Fibroblast of mammary gland (primary cell): ENCODE results near the gene CLCN2.
A peak's percentile ranks its signal among the peaks of the same experiment; 100 is the strongest.

Experiments used
- DNase-seq: peaks from one replicate; pipeline ENCODE4 v3.0.0-alpha.2; 2010; ENCODE audit warnings: low read depth
- H3K4me3 ChIP-seq: 2 replicates; pipeline ENCODE4 v1.5.1; 2011; ENCODE audit warnings: low read depth, mild to moderate bottlenecking, low read length, moderate library complexity; ENCODE audit not compliant: control insufficient read depth
- TF ChIP-seq, protein P1 (sequence below): conservative IDR thresholded peaks from 2 replicates; pipeline ENCODE4 v1.5.1; 2011; ENCODE audit warnings: low read depth, low read length, inconsistent platforms; ENCODE audit not compliant: control insufficient read depth, insufficient read depth

Gene CLCN2

DNA sequence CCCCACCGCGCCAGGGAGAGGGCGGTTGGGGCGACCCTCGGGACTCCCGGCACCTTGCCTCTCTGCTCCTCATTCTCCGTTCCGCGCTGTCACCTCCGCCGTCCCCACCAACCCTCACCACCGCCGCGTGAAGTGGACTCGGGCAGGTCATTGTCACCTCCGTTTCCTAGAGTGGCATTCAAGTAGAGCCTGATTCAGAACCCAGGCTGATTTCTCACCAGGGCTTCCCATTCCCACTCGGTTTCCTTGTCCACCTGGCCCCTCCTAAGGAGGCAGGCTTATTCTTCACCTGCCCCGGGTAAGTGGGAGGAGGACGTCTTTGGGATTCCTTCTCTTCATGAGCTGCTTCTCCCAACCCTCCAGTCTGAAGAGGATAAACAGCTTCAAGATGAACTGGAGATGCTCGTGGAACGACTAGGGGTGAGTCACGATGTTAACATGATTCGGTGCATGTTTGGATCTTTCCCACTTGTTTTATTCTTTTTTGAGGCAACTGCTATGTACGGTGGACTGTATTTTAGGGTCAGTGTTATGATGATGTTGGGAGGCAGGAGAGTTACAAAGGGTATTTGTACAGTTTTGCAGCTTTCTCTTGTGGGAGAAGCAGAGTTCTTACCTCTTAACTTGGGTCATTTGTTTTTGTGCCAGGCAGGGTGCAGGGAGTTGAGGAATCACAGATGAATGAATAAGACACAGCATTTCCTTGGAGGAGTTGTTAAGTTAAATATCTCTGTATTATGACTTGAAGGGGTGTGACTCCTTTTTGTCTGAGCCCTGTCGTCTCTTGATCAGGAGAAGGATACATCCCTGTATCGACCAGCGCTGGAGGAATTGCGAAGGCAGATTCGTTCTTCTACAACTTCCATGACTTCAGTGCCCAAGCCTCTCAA is 61.7 kb downstream of the CLCN2 start:
- H3K4me3 ChIP-seq = peak overlapping the region; percentile 98
- TF ChIP-seq, protein P1, sequence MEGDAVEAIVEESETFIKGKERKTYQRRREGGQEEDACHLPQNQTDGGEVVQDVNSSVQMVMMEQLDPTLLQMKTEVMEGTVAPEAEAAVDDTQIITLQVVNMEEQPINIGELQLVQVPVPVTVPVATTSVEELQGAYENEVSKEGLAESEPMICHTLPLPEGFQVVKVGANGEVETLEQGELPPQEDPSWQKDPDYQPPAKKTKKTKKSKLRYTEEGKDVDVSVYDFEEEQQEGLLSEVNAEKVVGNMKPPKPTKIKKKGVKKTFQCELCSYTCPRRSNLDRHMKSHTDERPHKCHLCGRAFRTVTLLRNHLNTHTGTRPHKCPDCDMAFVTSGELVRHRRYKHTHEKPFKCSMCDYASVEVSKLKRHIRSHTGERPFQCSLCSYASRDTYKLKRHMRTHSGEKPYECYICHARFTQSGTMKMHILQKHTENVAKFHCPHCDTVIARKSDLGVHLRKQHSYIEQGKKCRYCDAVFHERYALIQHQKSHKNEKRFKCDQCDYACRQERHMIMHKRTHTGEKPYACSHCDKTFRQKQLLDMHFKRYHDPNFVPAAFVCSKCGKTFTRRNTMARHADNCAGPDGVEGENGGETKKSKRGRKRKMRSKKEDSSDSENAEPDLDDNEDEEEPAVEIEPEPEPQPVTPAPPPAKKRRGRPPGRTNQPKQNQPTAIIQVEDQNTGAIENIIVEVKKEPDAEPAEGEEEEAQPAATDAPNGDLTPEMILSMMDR = no peak
- DNase-seq = peak; percentile 65

DNA sequence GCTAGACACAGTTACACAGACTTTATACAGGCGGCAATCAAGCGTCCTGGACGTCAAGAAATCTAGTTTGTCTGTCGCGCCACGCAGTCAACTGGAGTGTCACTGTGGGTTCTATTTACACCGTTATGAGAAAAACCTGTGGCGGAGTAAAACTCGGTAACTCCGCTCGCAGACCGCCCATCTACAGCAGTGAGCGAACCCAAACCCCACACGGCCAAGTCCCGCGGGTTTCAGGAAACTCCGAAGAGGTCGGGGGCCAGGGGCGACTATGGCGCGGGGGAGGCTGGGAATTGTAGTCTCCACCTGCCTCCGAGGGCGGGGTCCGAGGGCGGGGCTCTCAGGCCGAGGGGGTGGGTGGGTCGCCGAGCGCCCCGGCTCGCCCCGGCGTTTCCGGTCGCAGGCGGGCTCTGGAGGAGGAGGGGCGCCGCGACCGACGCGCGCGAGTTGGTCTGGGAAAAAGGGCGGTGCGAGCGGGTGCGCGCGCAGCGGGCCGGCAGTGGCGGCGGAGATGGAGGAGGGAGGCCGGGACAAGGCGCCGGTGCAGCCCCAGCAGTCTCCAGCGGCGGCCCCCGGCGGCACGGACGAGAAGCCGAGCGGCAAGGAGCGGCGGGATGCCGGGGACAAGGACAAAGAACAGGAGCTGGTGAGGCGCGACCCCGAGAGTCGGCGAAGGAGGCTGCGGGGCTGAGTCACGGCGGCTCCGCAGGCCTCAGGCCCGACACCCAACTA is 62.5 kb downstream of the CLCN2 start, which contains the start of gene PSMD2:
PSMD2 (plus strand) TSS at position 483 of the 729 bp plus-strand sequence; CDS start at position 509, 26 bp downstream.
- peak within 1 kb of the TSS; percentile 98 for H3K4me3 ChIP-seq

GRCh38 chr3:184296616-184297015 is 64.8 kb downstream of the CLCN2 start:
- no peak overlapping the region for H3K4me3 ChIP-seq
- TF ChIP-seq, protein P1 = no peak
- DNase-seq = no peak

More for the DNA sequence above, 62.5 kb downstream of the CLCN2 start, which contains the start of gene PSMD2:
- DNase-seq = peak; percentile 93
- TF ChIP-seq, protein P1 = no peak
